HG02981 (cell line): ENCODE data around the gene ANKRD66.
"Not testable (repeated sequence)": the region's sequence is repeated elsewhere in the genome, so short reads cannot be mapped to it uniquely, and the experiment has no call there.

ENCODE experiments used
- ATAC-seq: cut with Tn5 transposase; IDR thresholded peaks from one replicate; pipeline ENCODE4 v1.9.1; 2021; ENCODE audit warnings: mild to moderate bottlenecking, moderate library complexity; ENCODE audit not compliant: unreplicated experiment

The ANKRD66 gene

GRCh38 chr6:46746696-46747095 lies at the start of gene ANKRD66:
Gene ANKRD66, plus strand, starts transcription at chr6:46746933. Its CDS starts 5,016 bp downstream, at chr6:46751949.
- ATAC-seq, result no peak

GRCh38 chr6:46699970-46700369 lies 46.8 kb upstream of the ANKRD66 start:
- no peak for ATAC-seq

DNA sequence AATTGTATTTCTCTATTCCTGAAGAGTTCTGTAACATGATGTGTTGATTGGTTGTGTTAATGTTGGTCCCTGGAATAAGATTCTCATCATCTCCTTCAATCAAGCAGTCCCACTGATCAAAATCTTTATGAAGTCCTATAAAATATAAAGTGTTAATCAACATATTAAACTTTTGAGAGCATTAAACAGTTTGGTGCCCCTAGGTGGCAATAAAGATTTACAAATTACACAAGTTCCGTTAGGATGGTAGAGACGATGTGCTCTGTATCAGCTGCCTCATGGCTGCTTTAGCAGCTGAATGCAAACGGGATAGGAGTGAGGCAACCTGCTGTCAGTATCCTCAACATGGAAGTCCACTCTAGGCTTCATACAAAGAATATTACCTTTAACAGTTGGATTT lies 42.2 kb upstream of the ANKRD66 start:
- ATAC-seq, result no peak

GRCh38 chr6:46706464-46706863 lies 40.3 kb upstream of the ANKRD66 start:
- no peak for ATAC-seq

- ATAC-seq, result no peak
Measured at GRCh38 chr6:46711491-46711890, 35.2 kb upstream of the ANKRD66 start.

GRCh38 chr6:46715141-46715540 lies 31.6 kb upstream of the ANKRD66 start:
- no peak for ATAC-seq

DNA sequence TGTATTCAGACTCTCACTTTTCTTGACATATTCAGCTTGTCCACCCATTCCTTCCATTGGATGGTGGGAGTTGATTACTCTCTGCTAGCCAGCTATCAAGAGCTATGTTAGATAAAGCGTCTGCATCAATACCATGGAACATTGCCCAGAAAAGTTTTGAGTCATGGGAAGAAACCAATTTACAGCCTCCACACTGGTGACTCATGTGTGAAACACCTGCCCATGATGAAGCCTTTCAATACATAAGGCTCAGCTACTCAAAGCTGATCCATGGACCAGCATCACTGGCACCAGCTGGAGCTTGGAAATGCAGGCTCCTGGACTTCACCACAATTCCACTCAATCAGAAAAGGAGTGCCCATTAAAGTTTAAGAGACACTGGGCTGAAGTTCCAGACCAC lies 27.6 kb upstream of the ANKRD66 start:
- ATAC-seq, result no peak

GRCh38 chr6:46720401-46720800 lies 26.3 kb upstream of the ANKRD66 start:
- ATAC-seq, result no peak

GRCh38 chr6:46729787-46730326 lies 16.9 kb upstream of the ANKRD66 start:
- ATAC-seq, result no peak

GRCh38 chr6:46730921-46731461 lies 15.7 kb upstream of the ANKRD66 start:
- ATAC-seq, result no peak

DNA sequence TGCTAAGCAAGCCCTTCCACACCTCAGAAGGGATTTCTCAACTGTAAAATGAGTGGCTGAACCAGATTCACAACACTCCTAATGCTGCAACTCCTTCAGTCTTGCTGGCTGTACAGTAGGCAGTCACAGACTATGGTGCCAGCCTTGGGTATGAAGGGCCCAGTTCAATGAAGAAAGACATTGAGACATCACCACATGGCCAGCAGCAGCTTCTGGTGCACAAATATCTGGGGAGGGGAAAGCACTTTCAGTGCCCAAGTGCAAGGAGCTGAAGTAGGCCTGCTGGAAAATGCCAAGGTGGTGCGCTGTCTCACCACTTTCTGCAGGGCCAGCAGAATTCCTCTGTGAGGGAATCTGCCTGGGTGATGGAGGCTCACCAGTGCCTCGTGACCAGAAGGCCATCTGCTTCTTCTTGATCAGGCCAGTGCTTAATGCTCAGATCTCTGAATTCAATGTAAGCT lies 13.4 kb upstream of the ANKRD66 start:
- ATAC-seq, result no peak

- ATAC-seq, result no peak
Measured at GRCh38 chr6:46734867-46735719, 11.6 kb upstream of the ANKRD66 start, which contains the start of gene PLA2G7. Gene PLA2G7, minus strand, starts transcription at chr6:46735375. Its CDS starts 12,484 bp downstream, at chr6:46722891.

GRCh38 chr6:46735720-46736031 lies 11.1 kb upstream of the ANKRD66 start:
- no peak for ATAC-seq

DNA sequence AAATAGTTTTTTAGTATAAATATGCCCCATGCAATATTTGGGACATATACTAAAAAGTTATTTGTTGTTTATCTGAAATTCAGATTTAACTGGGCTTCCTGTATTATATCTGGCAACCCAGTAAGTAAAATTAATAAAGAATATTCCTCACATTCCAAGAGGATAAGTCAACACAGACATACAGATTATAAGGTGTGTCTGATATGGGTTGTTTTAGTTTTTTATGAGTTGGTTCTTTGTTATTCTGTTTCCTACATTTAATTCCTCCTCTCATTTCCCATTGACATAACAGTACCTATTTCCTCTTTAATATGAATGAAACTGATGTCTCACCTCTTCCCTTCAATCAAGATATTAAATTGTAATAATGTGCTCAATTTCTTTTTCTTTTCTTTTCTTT lies 9.8 kb upstream of the ANKRD66 start:
- ATAC-seq, result no peak

GRCh38 chr6:46741482-46741881 lies 5.3 kb upstream of the ANKRD66 start:
- no peak for ATAC-seq

DNA sequence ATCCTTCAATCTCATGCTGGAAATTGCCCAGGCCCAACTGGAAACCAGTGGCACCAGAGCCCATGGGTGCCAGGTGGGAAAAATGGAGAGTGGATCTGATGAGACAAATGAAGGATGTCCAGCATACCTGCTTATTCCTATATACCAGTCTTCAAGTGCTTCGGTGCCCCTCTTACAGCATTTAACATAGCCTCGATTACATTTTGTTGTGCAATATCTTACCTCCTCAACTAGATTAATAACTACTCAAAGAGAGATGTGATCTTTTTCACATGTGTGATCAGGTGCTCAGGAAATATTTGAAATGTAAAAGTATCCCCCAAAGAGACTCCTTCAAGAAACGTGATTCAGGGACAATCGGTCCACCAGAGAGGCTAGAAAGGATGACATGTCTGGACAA lies 4.8 kb upstream of the ANKRD66 start:
- no peak for ATAC-seq

DNA sequence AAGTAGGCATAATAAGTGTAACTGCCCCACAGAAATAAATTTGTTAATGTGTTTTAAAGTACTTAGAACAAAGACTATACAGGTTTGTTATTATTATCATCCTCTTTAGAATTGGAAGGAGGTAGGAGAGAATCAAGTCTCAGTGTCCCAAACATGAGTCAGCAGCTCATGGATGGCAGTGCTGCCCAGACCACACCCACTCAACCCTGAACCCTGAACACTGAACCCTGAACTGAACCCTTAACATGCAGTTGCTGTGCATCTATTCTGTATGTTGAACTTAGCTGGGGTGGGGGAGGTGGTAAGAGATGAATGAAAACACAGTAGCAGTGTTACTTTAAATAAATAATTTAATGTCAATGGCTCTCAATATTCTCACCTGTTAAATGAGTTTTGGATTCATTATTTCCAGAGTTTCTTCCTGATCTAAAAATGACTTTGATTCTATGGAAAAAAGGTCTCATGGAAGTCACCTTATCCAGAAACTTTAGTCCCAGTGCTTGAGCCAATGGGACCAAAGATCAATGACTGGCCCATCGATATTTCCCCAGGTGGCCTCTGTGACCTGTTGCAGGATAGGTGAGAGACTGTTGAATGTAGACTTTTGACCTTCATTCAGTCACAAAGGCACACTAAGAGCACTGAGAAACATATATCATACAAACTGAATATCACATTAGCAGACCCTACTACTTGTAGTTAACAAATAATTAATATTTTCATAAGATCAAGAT lies 3.1 kb upstream of the ANKRD66 start:
- ATAC-seq, result no peak

DNA sequence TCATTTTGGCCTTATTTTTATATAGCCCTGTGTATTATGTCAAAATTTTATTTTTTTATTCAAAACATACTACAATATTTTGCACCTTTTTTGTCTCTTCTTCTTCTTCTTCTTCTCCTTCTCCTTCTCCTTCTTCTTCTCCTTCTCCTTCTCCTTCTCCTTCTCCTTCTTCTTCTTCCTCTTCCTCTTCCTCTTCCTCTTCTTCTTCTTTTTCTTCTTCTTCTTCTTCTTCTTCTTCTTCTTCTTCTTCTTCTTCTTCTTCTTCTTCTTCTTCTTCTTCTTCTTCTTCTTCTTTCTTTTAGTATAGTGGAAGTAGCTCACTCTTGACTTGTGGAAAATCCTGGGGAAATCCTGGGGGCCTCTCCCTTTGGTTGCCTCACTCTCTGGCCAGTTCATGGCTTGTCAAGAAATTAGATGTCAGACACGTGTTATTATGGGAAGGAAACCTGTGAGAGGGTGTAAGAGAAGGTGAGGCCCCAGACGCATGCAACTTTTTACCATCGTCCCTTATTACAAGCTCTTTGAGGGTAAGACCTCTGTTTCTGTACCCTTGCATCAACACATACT lies 2.5 kb upstream of the ANKRD66 start:
- not testable (repeated sequence) for ATAC-seq

DNA sequence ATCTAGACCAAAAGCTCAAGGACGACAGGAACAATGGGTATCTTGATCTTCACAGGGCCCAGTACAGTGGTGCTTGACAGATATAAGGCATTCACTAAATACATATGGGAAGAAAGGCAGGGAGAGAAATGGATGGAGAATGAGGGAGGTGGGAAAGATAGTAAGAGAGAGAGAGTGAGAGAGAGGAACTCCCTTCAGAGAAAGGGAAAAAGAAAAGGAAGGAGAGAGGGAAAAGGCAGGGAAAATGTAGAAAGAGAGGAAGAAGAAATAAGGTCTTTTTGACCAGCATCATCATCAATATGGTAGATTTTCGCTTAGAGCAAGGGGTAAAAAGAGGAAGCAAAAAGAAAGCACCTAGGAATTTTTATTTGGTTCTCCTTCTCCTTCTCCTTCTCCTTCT lies 760 bp upstream of the ANKRD66 start:
- no peak for ATAC-seq

- ATAC-seq, result no peak
Measured at GRCh38 chr6:46748940-46749503, 2.3 kb downstream of the ANKRD66 start.

DNA sequence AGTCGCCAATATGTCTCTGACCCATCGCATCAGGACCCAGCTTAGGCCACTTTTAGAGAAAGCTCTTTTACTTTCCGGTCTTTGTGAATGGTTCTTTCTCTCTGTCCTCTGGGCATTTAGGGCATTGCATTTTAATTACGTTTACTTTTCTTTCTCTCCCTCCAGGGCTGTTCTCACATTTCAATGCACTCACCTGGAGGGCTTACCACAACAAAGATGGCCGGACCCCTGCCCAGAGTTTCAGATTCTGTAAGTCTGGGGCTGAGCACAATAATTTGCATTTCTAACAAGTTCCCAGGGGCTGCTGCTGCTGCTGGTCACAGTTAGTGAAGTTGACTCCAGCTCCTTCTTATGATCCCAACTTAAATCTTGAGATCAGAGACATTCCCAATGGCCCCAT lies 3.0 kb downstream of the ANKRD66 start:
- no peak for ATAC-seq
